ENCODE measurements around the gene STOX2.

DNA sequence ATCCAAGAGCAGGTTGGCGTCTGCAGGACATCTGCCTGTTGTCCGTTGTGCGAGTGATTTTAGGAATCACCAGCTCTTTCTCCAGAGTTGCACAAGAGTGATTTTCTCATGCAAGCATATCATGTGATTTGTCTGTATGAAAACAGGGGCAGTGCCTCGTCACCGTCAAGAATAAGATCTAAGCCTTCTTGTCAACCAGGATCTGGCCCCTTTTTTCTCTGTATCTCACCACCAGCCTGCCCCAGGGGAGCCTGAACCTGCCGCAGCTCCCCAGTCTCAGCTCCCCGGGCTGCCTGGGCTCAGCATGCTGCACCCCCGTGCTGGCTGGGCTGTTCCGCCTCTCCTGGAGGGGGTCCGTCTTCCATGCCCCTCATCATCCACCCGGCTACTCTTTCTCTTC, 90.5 kb downstream of the STOX2 start:
- TF ChIP-seq, protein P1, sequence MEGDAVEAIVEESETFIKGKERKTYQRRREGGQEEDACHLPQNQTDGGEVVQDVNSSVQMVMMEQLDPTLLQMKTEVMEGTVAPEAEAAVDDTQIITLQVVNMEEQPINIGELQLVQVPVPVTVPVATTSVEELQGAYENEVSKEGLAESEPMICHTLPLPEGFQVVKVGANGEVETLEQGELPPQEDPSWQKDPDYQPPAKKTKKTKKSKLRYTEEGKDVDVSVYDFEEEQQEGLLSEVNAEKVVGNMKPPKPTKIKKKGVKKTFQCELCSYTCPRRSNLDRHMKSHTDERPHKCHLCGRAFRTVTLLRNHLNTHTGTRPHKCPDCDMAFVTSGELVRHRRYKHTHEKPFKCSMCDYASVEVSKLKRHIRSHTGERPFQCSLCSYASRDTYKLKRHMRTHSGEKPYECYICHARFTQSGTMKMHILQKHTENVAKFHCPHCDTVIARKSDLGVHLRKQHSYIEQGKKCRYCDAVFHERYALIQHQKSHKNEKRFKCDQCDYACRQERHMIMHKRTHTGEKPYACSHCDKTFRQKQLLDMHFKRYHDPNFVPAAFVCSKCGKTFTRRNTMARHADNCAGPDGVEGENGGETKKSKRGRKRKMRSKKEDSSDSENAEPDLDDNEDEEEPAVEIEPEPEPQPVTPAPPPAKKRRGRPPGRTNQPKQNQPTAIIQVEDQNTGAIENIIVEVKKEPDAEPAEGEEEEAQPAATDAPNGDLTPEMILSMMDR (IDR thresholded peaks at IDR 0.05; ENCODE audit: extremely low read depth in 1 of 2, insufficient read depth in 1 of 2, low read depth in 1 of 2, low read length in 2 of 2): no peak
- TF ChIP-seq, protein P2, sequence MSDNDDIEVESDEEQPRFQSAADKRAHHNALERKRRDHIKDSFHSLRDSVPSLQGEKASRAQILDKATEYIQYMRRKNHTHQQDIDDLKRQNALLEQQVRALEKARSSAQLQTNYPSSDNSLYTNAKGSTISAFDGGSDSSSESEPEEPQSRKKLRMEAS (IDR thresholded peaks at IDR 0.05; ENCODE audit: insufficient read depth, insufficient read length): no peak
- no peak for TF ChIP-seq POLR2A (IDR thresholded peaks at IDR 0.05; ENCODE audit: low read depth, low read length)
- no peak for TF ChIP-seq EZH2 (IDR thresholded peaks at IDR 0.05; ENCODE audit: borderline replicate concordance, low read depth, low read length, severe bottlenecking)
- no peak for TF ChIP-seq JUN (IDR thresholded peaks at IDR 0.05; ENCODE audit: borderline replicate concordance, insufficient read depth, insufficient read length, low read depth)
- no peak for TF ChIP-seq POLR2AphosphoS5 (IDR thresholded peaks at IDR 0.05; ENCODE audit: insufficient read depth, low read depth, low read length)
